Lung (tissue), 12 donors: ENCODE data around the gene BRD3. TPM values are rescaled to one million over a fixed set of nuclear protein-coding genes. Genes with fewer than 3 reads are reported as not detected.
"Not testable (repeated sequence)": the region's sequence is repeated elsewhere in the genome, so short reads cannot be mapped to it uniquely, and the experiment has no call there.

Source experiments
- ATAC-seq: fragments of 200-7000 bp; cut with Tn5 transposase; one replicate; pipeline ENCODE4 v1.9.1; 2020; ENCODE audit warnings: moderate number of reproducible peaks; ENCODE audit not compliant: insufficient read depth, low FRiP score
- DNase-seq, 3 donors: peaks; one replicate each; pipeline ENCODE4 v3.0.0-alpha.2; 2013 to 2017
- H3K27ac ChIP-seq, 2 donors: one replicate each; pipeline ENCODE4 v1.5.1; 2013; ENCODE audit warnings: mild to moderate bottlenecking in 2 of 2, moderate library complexity in 2 of 2, control low read depth in 1 of 2, inconsistent platforms in 1 of 2, low read depth in 1 of 2, low read length in 1 of 2
- H3K27me3 ChIP-seq, 3 donors: one replicate each; pipeline ENCODE4 v1.5.1; 2013; ENCODE audit warnings: low read length in 2 of 3; ENCODE audit not compliant: control insufficient read depth in 3 of 3, insufficient read depth in 3 of 3
- H3K36me3 ChIP-seq, 4 donors: one replicate each; pipeline ENCODE4 v1.5.1; 2013; ENCODE audit warnings: low read length in 4 of 4, mild to moderate bottlenecking in 1 of 4, moderate library complexity in 1 of 4; ENCODE audit not compliant: control insufficient read depth in 4 of 4, insufficient read depth in 4 of 4
- H3K4me1 ChIP-seq, 5 donors: one replicate each; pipeline ENCODE4 v1.5.1; 2013; ENCODE audit warnings: low read length in 5 of 5, mild to moderate bottlenecking in 2 of 5, moderate library complexity in 1 of 5; ENCODE audit not compliant: control insufficient read depth in 5 of 5, insufficient read depth in 5 of 5
- H3K4me3 ChIP-seq: one replicate; pipeline ENCODE4 v1.5.1; 2013; ENCODE audit warnings: mild to moderate bottlenecking, control low read depth, moderate library complexity
- H3K9ac ChIP-seq, 2 donors: one replicate each; pipeline ENCODE4 v1.5.1; 2013; ENCODE audit warnings: low read length in 2 of 2, control low read depth in 1 of 2; ENCODE audit not compliant: insufficient read depth in 1 of 2
- H3K9me3 ChIP-seq, 4 donors: one replicate each; pipeline ENCODE4 v1.5.1; 2013; ENCODE audit warnings: low read length in 3 of 4, mild to moderate bottlenecking in 1 of 4, moderate library complexity in 1 of 4; ENCODE audit not compliant: control insufficient read depth in 4 of 4, insufficient read depth in 3 of 4
- CTCF ChIP-seq: IDR thresholded peaks from 2 replicates; pipeline ENCODE4 v1.5.1; 2012; ENCODE audit warnings: mild to moderate bottlenecking; ENCODE audit errors: control extremely low read depth, extremely low read depth
- WGBS, 2 donors: extraction: QIAGEN DNeasy Blood & Tissue Kit; methylation state at CpG; one replicate each; pipeline ENCODE4 v1.1.7; 2013; 5-methylcytosine and 5-hydroxymethylcytosine counted together
- polyA plus RNA-seq, 2 donors: library from polyadenylated mRNA; stranded (reverse); fragments of 200-250 nt; gene quantifications; one replicate each; pipeline ENCODE4 v1.2.1, GENCODE V29; 2013
- total RNA-seq, 2 donors: library from RNA; depleted of rRNA in 1 of 2; stranded (reverse); fragments of >200 nt in 1 of 2; gene quantifications; one replicate each; pipeline ENCODE4 v1.2.1, GENCODE V29; 2014 to 2021
- donor health status: control.
- donor health status: control.
- donor health status: Bipolar disorder and iron deficiency.
- donor health status: healthy.
- donor health status: DM: yes; HTN: yes; CAD: no.

Gene BRD3
- total and polyA plus RNA-seq, 4 donors, result 9.1 to 38.5 (median 21.9) TPM

- H3K27ac ChIP-seq, result no peak overlapping the region
- peaks cover 0 to 11% (median 0%) of the 10 kb centered on the region in 4 donors for H3K9me3 ChIP-seq
- no peaks in the 10 kb centered on the region for H3K36me3 ChIP-seq
- no peak overlapping the region for H3K9ac ChIP-seq
- DNase-seq, result no peak
- no peak overlapping the region for H3K4me3 ChIP-seq
- no peak for TF ChIP-seq CTCF
- ATAC-seq, result no peak
- H3K27me3 ChIP-seq, result no peaks in the 10 kb centered on the region
- 95 to 96% methylated on average over 2 of the region's 2 CpGs for WGBS, 2 donors
- H3K4me1 ChIP-seq, result no peaks in the 10 kb centered on the region
Measured at GRCh38 chr9:134085674-134086073, 17.8 kb upstream of the BRD3 start.

GRCh38 chr9:134083451-134083850 is 15.6 kb upstream of the BRD3 start:
- Histone ChIP-seq H3K4me1 (no peaks in the 10 kb centered on the region), H3K9ac (no peak overlapping the region), H3K4me3 (no peak overlapping the region), H3K27me3 (no peaks in the 10 kb centered on the region), H3K27ac (no peak overlapping the region), H3K9me3 (peaks cover 0 to 11% (median 4%) of the 10 kb centered on the region in 4 donors), H3K36me3 (no peaks in the 10 kb centered on the region)
- no peak for ATAC-seq
- DNase-seq, result no peak
- 84 to 95% methylated on average over 2 of the region's 2 CpGs for WGBS, 2 donors
- TF ChIP-seq CTCF, result no peak

DNA sequence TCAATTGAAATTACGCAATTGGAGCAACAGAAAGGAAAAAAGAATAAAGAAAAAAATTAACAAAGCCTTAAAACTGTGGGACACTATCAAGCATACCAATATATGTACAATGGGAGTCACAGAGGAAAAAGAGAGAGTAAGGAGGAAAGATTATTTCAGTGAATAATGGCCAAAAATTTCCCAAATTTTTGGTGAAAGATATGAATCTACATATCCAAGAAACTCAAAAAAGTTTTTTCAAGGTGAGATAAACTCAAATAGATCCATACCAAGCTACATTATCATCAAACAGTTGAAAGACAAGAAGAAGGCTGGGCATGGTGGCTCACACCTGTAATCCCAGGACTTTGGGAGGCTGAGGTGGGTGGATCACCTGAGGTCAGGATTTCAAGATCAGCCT is 8.8 kb upstream of the BRD3 start:
- no peaks in the 10 kb centered on the region for H3K27me3 ChIP-seq
- H3K36me3 ChIP-seq, result no peaks in the 10 kb centered on the region
- TF ChIP-seq CTCF, result no peak
- WGBS, 2 donors, result 0 to 39% methylated on average over 1 of the region's 1 CpG
- no peak overlapping the region for H3K9ac ChIP-seq
- H3K27ac ChIP-seq, result no peak overlapping the region
- H3K4me3 ChIP-seq, result no peak overlapping the region
- peaks cover 0 to 10% (median 4%) of the 10 kb centered on the region in 4 donors for H3K9me3 ChIP-seq
- ATAC-seq (no peak), DNase-seq (no peak)
- no peaks in the 10 kb centered on the region for H3K4me1 ChIP-seq

DNA sequence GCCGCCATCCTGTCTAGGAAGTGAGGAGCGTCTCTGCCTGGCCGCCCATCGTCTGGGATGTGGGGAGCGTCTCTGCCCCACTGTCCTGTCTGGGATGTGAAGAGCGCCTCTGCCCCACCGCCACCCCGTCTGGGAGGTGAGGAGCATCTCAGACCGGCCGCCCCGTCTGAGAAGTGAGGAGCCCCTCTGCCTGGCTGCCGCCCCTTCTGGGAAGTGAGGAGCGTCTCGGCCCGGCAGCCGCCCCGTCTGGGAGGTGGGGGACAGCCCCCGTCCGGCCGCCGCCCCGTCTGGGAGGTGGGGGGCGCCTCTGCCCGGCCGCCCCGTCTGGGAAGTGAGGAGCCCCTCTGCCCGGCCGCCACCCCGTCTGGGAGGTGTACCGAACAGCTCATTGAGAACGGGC is 7.9 kb upstream of the BRD3 start:
- H3K27ac ChIP-seq, H3K9ac ChIP-seq, ATAC-seq, DNase-seq, H3K4me3 ChIP-seq, H3K36me3 ChIP-seq, H3K4me1 ChIP-seq, H3K27me3 ChIP-seq: not testable (repeated sequence)
- peaks cover 0 to 10% (median 4%) of the 10 kb centered on the region in 4 donors for H3K9me3 ChIP-seq
- WGBS, 2 donors, result 83 to 87% methylated on average over 23 to 31 of the region's 31 CpGs
